ENCODE data around the gene MOV10L1. TPM values are rescaled to one million over a fixed set of nuclear protein-coding genes. Genes with fewer than 3 reads are reported as not detected.

The MOV10L1 gene
- total and polyA plus RNA-seq, 9 of the 15 experiments (the other 6 are each of a cell fraction or from before 2014, with no cell fraction given) = 0.06 to 0.43 (median 0.15) TPM

DNA sequence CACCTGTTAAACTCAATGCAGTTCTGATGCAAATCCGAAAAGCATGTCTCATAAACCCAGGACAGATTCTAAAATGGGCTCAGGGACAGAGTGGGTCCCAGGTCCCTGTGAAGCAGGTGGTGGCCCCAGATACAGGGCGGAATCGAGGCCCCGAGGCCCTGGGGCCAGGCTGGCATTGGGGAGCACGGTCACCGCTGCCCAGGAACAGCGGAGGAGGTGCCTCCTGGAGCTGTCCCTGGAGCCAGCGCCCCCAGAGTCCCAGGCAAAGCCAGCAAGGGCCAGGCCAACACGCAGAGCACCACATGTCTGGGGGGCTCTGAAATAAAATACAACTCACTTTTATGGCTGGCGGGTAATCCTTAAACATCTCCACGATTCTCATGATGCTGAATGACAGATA is 21.7 kb upstream of the MOV10L1 start:
- intact Hi-C loops (cut with micrococcal nuclease) (no loop called here), in situ Hi-C loops (cut with MboI) (no loop called here)
- ChIA-PET POLR2A (no interaction called here), CTCF (ENCODE audit: low intra/inter-chr PET ratio) (no interaction called here)
- no peaks in the 10 kb centered on the region for H3K9me3 ChIP-seq (replicated peaks; ENCODE audit: control insufficient read depth, insufficient read depth, low read depth, low read length)
- DNase-seq (ENCODE audit: extremely low read depth in 1 of 4, low spot score in 3 of 4) = no peak
- no peak overlapping the region for H3K9ac ChIP-seq (ENCODE audit: insufficient read depth in 1 of 2, low read depth in 2 of 2, low read length in 2 of 2)
- H2AFZ ChIP-seq (ENCODE audit: low read depth, low read length) = no peak overlapping the region
- BruUV-seq (replicated peaks) = no TSS peak
- H4K20me1 ChIP-seq (replicated peaks; ENCODE audit: control insufficient read depth, insufficient read depth, low read length) = no peaks in the 10 kb centered on the region
- FAIRE-seq = no peak
- H3K36me3 ChIP-seq (ENCODE audit: control insufficient read depth, insufficient read depth, low read length) = no peaks in the 10 kb centered on the region
- H3K27me3 ChIP-seq (ENCODE audit: control insufficient read depth in 2 of 2, insufficient read depth in 2 of 2, low read length in 2 of 2) = peaks cover 7 to 9% of the 10 kb centered on the region in 2 experiments; a peak in 4 of 5 replicates
- WGBS (ENCODE audit: insufficient coverage, low coverage, missing lambda C conversion rate) = 37% methylated on average over 10 of the region's 11 CpGs
- H3K9me1 ChIP-seq (ENCODE audit: control insufficient read depth, insufficient read depth, low read length) = no peaks in the 10 kb centered on the region
- no peaks in the 10 kb centered on the region for H3K79me2 ChIP-seq (ENCODE audit: control insufficient read depth, insufficient read depth, low read length)
- ATAC-seq = no peak
- H3K4me3 ChIP-seq = no peak overlapping the region
- TF ChIP-seq NRF1 (conservative IDR thresholded peaks at IDR 0.05 in 1 of 2, IDR thresholded peaks at IDR 0.05 in 1 of 2) = no peak
- no peak for TF ChIP-seq CSDE1 (IDR thresholded peaks at IDR 0.05)
- no peak for TF ChIP-seq FOXP1 (CRISPR knock-in tag; IDR thresholded peaks at IDR 0.05)
- TF ChIP-seq DMBX1 (CRISPR knock-in tag; IDR thresholded peaks at IDR 0.05; ENCODE audit: borderline replicate concordance) = no peak
- TF ChIP-seq, protein P1, sequence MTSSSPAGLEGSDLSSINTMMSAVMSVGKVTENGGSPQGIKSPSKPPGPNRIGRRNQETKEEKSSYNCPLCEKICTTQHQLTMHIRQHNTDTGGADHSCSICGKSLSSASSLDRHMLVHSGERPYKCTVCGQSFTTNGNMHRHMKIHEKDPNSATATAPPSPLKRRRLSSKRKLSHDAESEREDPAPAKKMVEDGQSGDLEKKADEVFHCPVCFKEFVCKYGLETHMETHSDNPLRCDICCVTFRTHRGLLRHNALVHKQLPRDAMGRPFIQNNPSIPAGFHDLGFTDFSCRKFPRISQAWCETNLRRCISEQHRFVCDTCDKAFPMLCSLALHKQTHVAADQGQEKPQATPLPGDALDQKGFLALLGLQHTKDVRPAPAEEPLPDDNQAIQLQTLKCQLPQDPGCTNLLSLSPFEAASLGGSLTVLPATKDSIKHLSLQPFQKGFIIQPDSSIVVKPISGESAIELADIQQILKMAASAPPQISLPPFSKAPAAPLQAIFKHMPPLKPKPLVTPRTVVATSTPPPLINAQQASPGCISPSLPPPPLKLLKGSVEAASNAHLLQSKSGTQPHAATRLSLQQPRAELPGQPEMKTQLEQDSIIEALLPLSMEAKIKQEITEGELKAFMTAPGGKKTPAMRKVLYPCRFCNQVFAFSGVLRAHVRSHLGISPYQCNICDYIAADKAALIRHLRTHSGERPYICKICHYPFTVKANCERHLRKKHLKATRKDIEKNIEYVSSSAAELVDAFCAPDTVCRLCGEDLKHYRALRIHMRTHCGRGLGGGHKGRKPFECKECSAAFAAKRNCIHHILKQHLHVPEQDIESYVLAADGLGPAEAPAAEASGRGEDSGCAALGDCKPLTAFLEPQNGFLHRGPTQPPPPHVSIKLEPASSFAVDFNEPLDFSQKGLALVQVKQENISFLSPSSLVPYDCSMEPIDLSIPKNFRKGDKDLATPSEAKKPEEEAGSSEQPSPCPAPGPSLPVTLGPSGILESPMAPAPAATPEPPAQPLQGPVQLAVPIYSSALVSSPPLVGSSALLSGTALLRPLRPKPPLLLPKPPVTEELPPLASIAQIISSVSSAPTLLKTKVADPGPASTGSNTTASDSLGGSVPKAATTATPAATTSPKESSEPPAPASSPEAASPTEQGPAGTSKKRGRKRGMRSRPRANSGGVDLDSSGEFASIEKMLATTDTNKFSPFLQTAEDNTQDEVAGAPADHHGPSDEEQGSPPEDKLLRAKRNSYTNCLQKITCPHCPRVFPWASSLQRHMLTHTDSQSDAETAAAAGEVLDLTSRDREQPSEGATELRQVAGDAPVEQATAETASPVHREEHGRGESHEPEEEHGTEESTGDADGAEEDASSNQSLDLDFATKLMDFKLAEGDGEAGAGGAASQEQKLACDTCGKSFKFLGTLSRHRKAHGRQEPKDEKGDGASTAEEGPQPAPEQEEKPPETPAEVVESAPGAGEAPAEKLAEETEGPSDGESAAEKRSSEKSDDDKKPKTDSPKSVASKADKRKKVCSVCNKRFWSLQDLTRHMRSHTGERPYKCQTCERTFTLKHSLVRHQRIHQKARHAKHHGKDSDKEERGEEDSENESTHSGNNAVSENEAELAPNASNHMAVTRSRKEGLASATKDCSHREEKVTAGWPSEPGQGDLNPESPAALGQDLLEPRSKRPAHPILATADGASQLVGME (CRISPR knock-in tag; IDR thresholded peaks at IDR 0.05) = no peak
- TF ChIP-seq, protein P2, sequence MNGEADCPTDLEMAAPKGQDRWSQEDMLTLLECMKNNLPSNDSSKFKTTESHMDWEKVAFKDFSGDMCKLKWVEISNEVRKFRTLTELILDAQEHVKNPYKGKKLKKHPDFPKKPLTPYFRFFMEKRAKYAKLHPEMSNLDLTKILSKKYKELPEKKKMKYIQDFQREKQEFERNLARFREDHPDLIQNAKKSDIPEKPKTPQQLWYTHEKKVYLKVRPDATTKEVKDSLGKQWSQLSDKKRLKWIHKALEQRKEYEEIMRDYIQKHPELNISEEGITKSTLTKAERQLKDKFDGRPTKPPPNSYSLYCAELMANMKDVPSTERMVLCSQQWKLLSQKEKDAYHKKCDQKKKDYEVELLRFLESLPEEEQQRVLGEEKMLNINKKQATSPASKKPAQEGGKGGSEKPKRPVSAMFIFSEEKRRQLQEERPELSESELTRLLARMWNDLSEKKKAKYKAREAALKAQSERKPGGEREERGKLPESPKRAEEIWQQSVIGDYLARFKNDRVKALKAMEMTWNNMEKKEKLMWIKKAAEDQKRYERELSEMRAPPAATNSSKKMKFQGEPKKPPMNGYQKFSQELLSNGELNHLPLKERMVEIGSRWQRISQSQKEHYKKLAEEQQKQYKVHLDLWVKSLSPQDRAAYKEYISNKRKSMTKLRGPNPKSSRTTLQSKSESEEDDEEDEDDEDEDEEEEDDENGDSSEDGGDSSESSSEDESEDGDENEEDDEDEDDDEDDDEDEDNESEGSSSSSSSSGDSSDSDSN (IDR thresholded peaks at IDR 0.05; ENCODE audit: borderline replicate concordance in 1 of 2, low read depth in 2 of 2, low read length in 2 of 2) = no peak
- no peak for TF ChIP-seq JUN (IDR thresholded peaks at IDR 0.05; ENCODE audit: borderline replicate concordance, low read depth, low read length)
- TF ChIP-seq JUN (CRISPR knock-in tag; IDR thresholded peaks at IDR 0.05; ENCODE audit: borderline replicate concordance) = no peak
- TF ChIP-seq PML (IDR thresholded peaks at IDR 0.05; ENCODE audit: low read length) = no peak
- TF ChIP-seq U2AF2 (optimal IDR thresholded peaks at IDR 0.05; ENCODE audit: low read depth, low read length) = no peak
- TF ChIP-seq SIRT6 (IDR thresholded peaks at IDR 0.05; ENCODE audit: low read depth, low read length) = no peak
- no peak for TF ChIP-seq TBP (optimal IDR thresholded peaks at IDR 0.05; ENCODE audit: low read depth, low read length)
- TF ChIP-seq, protein P3, sequence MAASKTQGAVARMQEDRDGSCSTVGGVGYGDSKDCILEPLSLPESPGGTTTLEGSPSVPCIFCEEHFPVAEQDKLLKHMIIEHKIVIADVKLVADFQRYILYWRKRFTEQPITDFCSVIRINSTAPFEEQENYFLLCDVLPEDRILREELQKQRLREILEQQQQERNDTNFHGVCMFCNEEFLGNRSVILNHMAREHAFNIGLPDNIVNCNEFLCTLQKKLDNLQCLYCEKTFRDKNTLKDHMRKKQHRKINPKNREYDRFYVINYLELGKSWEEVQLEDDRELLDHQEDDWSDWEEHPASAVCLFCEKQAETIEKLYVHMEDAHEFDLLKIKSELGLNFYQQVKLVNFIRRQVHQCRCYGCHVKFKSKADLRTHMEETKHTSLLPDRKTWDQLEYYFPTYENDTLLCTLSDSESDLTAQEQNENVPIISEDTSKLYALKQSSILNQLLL (CRISPR knock-in tag; IDR thresholded peaks at IDR 0.05; ENCODE audit: borderline replicate concordance) = no peak
- no peak overlapping the region for H3K27ac ChIP-seq (ENCODE audit: extremely low read depth, low read depth, low read length)
- peaks cover 0 to 30% of the 10 kb centered on the region in 2 experiments; a peak in 2 of 5 replicates for H3K4me1 ChIP-seq (replicated peaks in 1 of 2; ENCODE audit: control insufficient read depth in 2 of 2, insufficient read depth in 2 of 2, low read length in 2 of 2)
- H3K4me2 ChIP-seq (ENCODE audit: insufficient read depth, low read length) = no peak overlapping the region

Data from K562 (cell line).